T-helper 2 cell treated with Interferon-gamma antibody and Interleukin-4, amounts not matched to agents 100 ng/mL and 5 ng/mL, for 36 hours (primary cell): ENCODE results near the gene TSPAN9. TPM values are rescaled to one million over a fixed set of nuclear protein-coding genes. Genes with fewer than 3 reads are reported as not detected.

Experiments
- intact Hi-C: fragments of 100-400 bp; cut with micrococcal nuclease; formaldehyde crosslinking; loops from one replicate; pipeline ENCODE4 v1.15.1; 2023
- total RNA-seq: library from RNA; stranded (reverse); gene quantifications from 2 replicates; pipeline ENCODE4 v1.2.3, GENCODE V29; 2022

The TSPAN9 gene
- total RNA-seq, 1 donor from 2014 or later = not detected

GRCh38 chr12:3326850-3327780, 249.9 kb downstream of the TSPAN9 start:
- intact Hi-C loops = no loop called here

- intact Hi-C loops = no loop called here
Observed at GRCh38 chr12:3328081-3328480, 250.9 kb downstream of the TSPAN9 start.

GRCh38 chr12:3328571-3328970, 251.4 kb downstream of the TSPAN9 start:
- intact Hi-C loops = no loop called here

GRCh38 chr12:3329361-3329760, 252.2 kb downstream of the TSPAN9 start:
- intact Hi-C loops = no loop called here

GRCh38 chr12:3330976-3331510, 253.9 kb downstream of the TSPAN9 start:
- intact Hi-C loops = no loop called here

GRCh38 chr12:3332188-3332587, 255.0 kb downstream of the TSPAN9 start:
- intact Hi-C loops = no loop called here

- intact Hi-C loops = no loop called here
Observed at GRCh38 chr12:3333583-3333982, 256.4 kb downstream of the TSPAN9 start.

- intact Hi-C loops = no loop called here
Observed at GRCh38 chr12:3333991-3334391, 256.8 kb downstream of the TSPAN9 start.

GRCh38 chr12:3335078-3335487, 257.9 kb downstream of the TSPAN9 start:
- intact Hi-C loops = no loop called here

Other genes starting within 250 kb of the TSPAN9 start
- gene NRIP2, start 242.3 kb upstream of the TSPAN9 start, total RNA-seq = not detected in 2 replicates
- 0.16 TPM in 1 of 2 replicates, not detected in the other for gene TEX52, start 220.3 kb upstream of the TSPAN9 start, total RNA-seq
- gene FOXM1, start 200.2 kb upstream of the TSPAN9 start, total RNA-seq = 110 and 118 TPM in 2 replicates
- 42.1 and 44.9 TPM in 2 replicates for gene RHNO1, start 200.2 kb upstream of the TSPAN9 start, total RNA-seq
- gene TULP3, start 186.5 kb upstream of the TSPAN9 start, total RNA-seq = 7.0 and 7.6 TPM in 2 replicates
- 1.8 and 2.7 TPM in 2 replicates for gene TEAD4, start 118.0 kb upstream of the TSPAN9 start, total RNA-seq